GM19438 (cell line): ENCODE results near the gene LUZP4.
"Not testable (repeated sequence)": the region's sequence is repeated elsewhere in the genome, so short reads cannot be mapped to it uniquely, and the experiment has no call there.

Source experiments
- ATAC-seq: cut with Tn5 transposase; IDR thresholded peaks from one replicate; pipeline ENCODE4 v1.9.1; 2021; ENCODE audit warnings: low read depth; ENCODE audit not compliant: unreplicated experiment

Gene LUZP4

GRCh38 chrX:115289465-115289864 lies at the start of gene LUZP4:
Gene LUZP4 (plus strand): TSS chrX:115289715. CDS start chrX:115289760, 45 bp downstream.
- no peak for ATAC-seq

DNA sequence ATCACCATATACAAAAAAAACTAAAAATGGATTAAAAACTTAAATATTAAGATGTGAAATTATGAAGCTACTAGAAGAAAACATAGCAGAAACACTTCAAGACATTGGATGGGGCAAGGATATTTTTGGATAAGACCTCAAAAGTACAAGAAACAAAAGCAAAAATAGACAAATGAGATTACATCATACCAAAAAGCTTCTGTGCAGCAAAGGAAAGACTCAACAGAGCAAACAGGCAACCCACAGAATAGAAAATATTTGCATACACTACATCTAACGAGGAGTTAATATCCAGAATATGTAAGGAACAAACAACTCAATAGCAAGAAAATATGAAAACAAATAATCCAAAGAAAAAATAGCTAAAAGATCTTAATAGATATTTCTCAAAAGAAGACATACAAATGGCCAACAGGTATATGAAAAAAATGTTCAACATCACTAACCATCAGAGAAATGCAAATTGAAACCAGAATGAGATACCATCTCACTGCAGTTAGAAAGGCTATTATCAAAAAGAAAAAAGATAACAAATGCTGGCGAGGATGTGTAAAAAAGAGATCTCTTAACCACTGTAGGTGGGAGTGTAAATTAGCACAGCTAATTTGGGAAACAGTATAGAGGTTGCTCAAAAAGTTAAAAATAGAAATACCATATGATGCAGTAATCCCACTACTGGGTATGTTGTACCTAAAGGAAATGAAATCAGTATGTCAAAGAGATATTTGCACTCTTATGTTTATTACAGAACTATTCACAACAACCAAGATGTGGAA lies 37.9 kb upstream of the LUZP4 start:
- no peak for ATAC-seq

GRCh38 chrX:115255003-115255402 lies 34.5 kb upstream of the LUZP4 start:
- ATAC-seq = no peak

- ATAC-seq = no peak
These were observed 31.8 kb upstream of the LUZP4 start for GRCh38 chrX:115257711-115258110.

DNA sequence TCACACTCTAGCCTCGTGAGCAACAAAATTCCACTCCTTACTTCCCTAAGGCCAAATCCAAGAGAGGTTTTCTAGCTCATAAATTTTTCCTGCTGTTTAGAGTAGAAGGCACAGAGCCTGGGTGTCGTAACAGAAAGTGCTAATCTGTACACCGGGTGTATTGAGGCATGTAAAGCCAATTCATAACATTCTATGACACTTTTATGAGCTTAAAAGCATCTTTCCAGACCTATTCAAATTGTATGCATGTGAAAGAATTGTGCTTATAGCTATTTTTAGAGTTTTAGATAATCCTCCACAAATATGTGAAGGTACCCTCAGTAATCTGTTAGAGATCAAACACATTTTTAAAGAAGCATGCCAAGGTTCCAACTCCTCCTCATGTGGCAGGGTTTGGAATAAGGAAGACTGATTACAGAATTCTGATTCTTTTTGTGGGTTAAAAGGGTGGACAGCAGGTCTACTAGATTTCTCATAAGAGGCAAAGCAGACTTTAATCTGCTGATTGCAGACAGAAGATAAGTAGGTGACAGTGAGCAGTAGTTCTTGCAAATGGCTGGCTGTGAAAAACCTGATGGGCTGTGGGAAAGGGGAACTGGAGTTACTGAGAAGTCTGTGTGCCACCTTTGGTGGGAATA lies 30.2 kb upstream of the LUZP4 start:
- ATAC-seq = no peak

DNA sequence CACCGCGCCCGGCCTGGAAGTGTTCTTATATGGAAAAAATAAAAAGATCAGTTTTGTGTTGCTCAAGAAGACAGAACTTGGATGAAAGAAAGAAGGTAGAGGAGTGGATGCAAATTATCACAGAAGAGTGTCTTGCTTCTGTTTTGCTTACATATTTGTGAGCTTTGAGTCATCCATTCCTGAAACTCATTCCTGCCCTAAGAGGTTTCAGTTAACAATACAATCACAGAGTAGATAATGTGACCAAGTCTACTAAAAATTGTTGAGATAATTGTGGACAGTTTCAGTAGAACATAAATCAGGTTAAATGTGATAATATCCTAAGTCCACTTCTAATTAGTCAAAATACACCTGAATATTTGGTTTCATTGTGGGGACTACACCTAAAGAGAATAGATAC lies 29.2 kb upstream of the LUZP4 start:
- ATAC-seq = no peak

DNA sequence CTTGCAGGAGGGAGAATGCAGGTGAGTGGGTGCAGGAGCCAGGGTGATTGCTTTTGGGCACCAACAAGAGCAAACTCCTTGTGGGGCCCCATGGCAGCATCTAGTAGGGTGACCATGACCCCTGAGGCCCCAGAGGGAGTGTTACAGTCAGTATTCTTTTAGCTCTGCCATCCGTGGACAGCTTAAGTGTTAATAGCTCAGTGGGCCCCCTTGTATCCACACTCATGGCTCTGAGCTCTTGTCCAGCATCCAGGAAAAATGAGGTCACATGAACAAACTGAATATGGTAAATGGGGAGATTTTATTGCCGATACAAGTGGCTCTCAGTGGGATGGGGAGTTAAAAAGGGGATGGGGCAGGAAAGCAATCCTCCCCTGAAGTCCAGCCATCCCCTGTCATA lies 28.4 kb upstream of the LUZP4 start:
- ATAC-seq = no peak

GRCh38 chrX:115264009-115264408 lies 25.5 kb upstream of the LUZP4 start:
- no peak for ATAC-seq

DNA sequence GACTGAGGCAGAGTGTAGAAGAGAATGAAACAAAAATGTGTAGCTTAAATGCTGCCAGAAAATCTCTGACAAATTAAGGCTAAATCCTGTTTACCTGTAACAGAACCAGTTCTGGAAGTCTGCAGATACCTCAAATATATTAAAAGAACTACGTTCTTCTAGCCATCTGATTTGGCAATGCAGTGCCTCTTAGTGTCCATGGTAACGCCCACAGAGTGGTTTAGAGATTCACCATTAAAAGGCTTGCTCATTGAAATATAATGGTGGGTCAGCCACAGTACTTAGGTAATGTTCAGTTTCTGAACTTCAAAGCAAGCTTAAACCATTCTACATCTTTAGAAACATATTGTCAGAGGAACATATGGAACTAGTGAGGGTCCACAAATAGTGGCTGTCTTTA lies 23.2 kb upstream of the LUZP4 start:
- ATAC-seq = no peak

DNA sequence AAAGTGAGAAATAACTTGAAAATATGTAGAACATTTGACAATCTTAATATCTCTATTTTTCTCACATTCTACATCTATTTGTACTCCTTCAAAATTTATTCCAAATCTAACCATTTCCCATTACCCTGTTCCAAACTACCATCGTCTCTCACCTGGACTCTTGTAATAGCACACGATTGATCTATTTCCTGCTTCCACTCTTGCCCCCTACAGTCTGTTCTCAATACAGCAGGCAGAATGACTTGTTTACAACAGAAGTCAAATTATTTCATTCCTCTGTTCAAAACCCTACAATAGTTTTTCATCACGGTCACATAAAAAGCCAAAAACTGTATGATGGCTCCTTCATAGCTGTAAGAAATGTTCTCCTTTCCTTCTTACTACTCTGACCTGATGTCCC lies 21.1 kb upstream of the LUZP4 start:
- no peak for ATAC-seq

GRCh38 chrX:115269051-115269683 lies 20.3 kb upstream of the LUZP4 start:
- no peak for ATAC-seq

DNA sequence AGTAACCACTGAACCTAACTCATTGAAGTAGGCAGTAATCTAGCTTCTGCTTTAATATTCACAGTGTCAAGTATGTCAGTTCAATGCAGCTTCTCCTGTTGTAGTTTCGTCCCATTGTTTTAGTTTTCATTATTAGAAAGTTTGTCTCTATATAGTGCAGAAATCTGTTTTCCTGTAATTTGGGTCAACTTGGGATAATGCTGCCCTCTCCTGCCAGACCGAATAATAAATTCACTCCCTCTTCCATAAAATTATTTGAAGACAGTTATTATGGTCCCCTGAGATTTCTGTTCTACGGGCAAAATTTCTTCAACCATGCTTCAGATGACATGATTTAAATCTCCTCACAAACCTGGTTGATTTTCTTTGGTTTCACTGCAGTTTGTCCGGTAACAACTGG lies 4.6 kb upstream of the LUZP4 start:
- ATAC-seq = no peak

DNA sequence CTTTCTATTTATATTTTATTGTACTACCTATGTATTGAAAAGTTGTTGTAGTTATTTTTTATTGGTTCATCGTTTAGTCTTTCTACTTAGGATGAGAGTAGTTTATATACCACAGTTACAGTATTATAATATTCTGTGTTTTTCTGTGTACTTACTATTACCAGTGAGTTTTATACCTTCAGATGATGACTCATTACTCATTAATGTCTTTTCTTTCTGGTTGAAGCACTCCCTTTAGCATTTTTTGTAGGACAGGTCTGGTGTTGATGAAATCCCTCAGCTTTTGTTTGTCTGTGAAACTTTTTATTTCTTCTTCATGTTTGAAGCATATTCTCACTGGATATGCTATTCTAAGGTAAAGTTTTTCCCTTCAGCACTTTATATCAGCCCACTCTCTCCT lies 7.7 kb downstream of the LUZP4 start:
- no peak for ATAC-seq

GRCh38 chrX:115311139-115311538 lies 21.6 kb downstream of the LUZP4 start:
- no peak for ATAC-seq

DNA sequence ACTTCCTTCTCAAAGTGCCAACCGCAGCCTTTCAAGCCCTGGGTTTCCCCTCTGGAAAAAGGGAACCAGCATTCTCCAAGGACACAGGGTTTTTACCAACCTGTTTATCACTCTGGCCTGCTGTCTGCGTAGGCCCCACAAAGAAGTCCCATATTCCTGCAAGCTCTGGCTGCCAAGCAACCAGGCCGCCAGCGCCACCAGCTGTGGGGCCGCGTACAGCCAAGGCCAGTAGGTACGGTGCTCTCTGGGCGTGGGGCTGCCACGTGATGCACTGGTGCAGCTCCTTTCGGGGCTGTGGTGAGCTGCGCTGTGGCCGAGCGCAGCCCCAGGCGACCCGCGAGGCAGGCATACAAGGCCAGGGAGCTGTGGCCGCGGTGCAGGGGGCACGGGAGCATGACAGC lies 22.1 kb downstream of the LUZP4 start:
- no peak for ATAC-seq

DNA sequence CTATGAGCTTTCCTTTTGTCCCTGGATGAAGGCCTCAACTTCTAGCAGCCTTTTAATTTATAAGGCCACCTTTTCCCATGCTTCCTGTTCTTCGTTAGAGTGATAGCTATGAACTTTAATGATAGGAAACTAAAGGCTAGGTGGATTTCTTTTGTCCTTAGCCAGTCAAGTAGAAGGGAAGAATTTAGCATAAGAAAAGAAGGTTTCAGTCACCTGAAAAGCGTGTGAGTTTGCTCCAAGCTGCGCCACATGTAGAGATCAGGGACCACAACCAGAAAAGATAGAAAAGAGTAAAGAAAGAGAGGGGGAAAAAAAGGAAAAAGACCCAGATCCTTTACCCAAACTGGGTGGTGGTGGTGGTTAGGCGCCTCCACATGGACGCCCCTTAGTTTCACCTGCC lies 28.6 kb downstream of the LUZP4 start:
- no peak for ATAC-seq

DNA sequence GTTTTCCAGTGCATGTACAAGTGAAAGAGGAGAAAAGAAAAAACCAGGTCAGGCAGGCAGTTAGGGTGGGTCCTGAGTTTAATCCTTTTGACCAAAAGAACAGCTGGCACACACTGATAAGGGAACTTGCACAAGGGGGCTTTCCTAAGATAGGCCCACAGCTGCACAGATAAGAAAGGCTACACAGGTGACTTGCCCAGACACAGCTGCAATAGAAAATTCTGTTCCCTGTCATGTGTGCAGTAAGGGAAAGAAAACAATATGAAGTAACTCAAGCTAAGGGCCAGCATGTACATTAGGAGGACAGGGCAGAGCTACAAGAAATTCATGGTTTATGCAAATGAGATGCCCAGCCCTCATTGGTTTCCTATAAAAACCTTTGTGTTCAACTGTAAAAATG lies 32.9 kb downstream of the LUZP4 start:
- ATAC-seq = no peak

- ATAC-seq = no peak
These were observed 34.7 kb downstream of the LUZP4 start for GRCh38 chrX:115324194-115324593.

DNA sequence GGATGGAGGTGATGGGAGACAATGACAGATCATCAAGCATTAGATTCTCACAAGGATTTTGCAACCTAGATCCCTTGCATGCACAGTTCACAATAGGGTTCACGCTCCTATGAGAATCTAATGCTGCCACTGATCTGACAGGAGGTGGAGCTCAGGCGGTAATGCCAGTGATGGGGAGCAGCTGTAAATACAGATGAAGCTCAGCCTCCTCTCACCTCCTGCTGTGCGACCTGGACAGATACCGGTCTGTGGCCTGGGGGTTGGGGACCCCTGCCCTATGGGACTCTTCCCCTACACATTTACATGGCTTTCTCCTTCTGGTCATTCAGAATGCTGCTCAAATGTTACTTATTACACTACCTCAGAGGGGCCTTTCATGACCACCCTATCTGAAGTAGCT lies 39.8 kb downstream of the LUZP4 start:
- not testable (repeated sequence) for ATAC-seq

GRCh38 chrX:115330498-115331168 lies 41.1 kb downstream of the LUZP4 start:
- no peak for ATAC-seq

- no peak for ATAC-seq
These were observed 43.3 kb downstream of the LUZP4 start for GRCh38 chrX:115332832-115333231.
